ENCODE measurements around the gene LCOR. TPM values are rescaled to one million over a fixed set of nuclear protein-coding genes. Genes with fewer than 3 reads are reported as not detected.

Gene LCOR
- total and polyA plus RNA-seq, 9 of the 15 experiments (the other 6 are each of a cell fraction or from before 2014, with no cell fraction given): 3.6 to 25.2 (median 14.4) TPM

- peak; percentile 66; the same call in 1 of the 2 replicates for TF ChIP-seq ZBTB40 (IDR thresholded peaks at IDR 0.05)
- no peak for TF ChIP-seq ZBTB40 (CRISPR knock-in tag; IDR thresholded peaks at IDR 0.05)
- no peak for TF ChIP-seq HNRNPL (IDR thresholded peaks at IDR 0.05; ENCODE audit: low read depth, low read length)
- no peak for TF ChIP-seq CEBPZ (IDR thresholded peaks at IDR 0.05; ENCODE audit: borderline replicate concordance, low read depth, low read length)
- no peak for TF ChIP-seq GABPA (tag; conservative IDR thresholded peaks at IDR 0.05; ENCODE audit: low read depth)
- no peak for TF ChIP-seq SAFB2 (IDR thresholded peaks at IDR 0.05; ENCODE audit: borderline replicate concordance, low read depth, low read length, severe bottlenecking)
- TF ChIP-seq STAT6 (CRISPR knock-in tag; IDR thresholded peaks at IDR 0.05): no peak
- TF ChIP-seq TAF7 (tag; IDR thresholded peaks at IDR 0.05): 0 out of 2 replicates have a peak, but pooled peaks have one; percentile 22
- no peak for TF ChIP-seq THAP7 (CRISPR knock-in tag; IDR thresholded peaks at IDR 0.05)
Observed at GRCh38 chr10:96831200-96831866, 765 bp upstream of the LCOR start (continued).
